Mucosa of descending colon (tissue), 3 donors: ENCODE measurements around the gene PALD1. TPM values are rescaled to one million over a fixed set of nuclear protein-coding genes. Genes with fewer than 3 reads are reported as not detected.

Source experiments
- ATAC-seq: fragments of 200-7000 bp; cut with Tn5 transposase; one replicate; pipeline ENCODE4 v1.9.1; 2020; ENCODE audit warnings: mild to moderate bottlenecking, moderate library complexity
- DNase-seq, 3 donors: peaks; one replicate each; pipeline ENCODE4 v3.0.0-alpha.2; 2020
- H3K36me3 ChIP-seq: fragments of 200-600 bp; one replicate; pipeline ENCODE4 v1.8.0; 2021; ENCODE audit warnings: low read depth, mild to moderate bottlenecking
- H3K4me1 ChIP-seq: fragments of 200-600 bp; one replicate; pipeline ENCODE4 v1.8.0; 2021; ENCODE audit warnings: low read depth, mild to moderate bottlenecking
- H3K4me3 ChIP-seq: fragments of 200-600 bp; one replicate; pipeline ENCODE4 v1.8.0; 2021; ENCODE audit warnings: mild to moderate bottlenecking
- H3K9me3 ChIP-seq: fragments of 200-600 bp; one replicate; pipeline ENCODE4 v1.8.0; 2021; ENCODE audit warnings: mild to moderate bottlenecking
- CTCF ChIP-seq: fragments of 200-600 bp; IDR thresholded peaks from one replicate; pipeline ENCODE4 v1.8.0; 2022; ENCODE audit warnings: antibody characterized with exemption, mild to moderate bottlenecking
- intact Hi-C, 2 donors: fragments of 100-400 bp; cut with DNase I in 1 of 2; cut with micrococcal nuclease in 1 of 2; formaldehyde crosslinking; loops; one replicate each; pipeline versions ENCODE4 v1.11.0 to v1.11.1; 2022; cut with DNase I, micrococcal nuclease
- total RNA-seq, 3 donors: library from RNA; stranded (reverse); fragmentation: NEBNext Ultra II Directional in 2 of 3; extraction: Animal tissue kit (Norgen Biotek cat#: 25700) in 2 of 3; gene quantifications; one replicate each; pipeline versions ENCODE4 v1.2.1 to v1.2.4, GENCODE V29; 2021 to 2023
- donor health status: DM: no; HTN: no; CAD: no; lungs with moderate emphysema.
- donor health status: DM: no; HTN: no; CAD: no.
- donor health status: DM: no; HTN: yes; CAD: no.

PALD1 gene
- total RNA-seq, 3 donors from 2014 or later = 1.9 to 15.9 (median 3.2) TPM

- TF ChIP-seq CTCF = no peak
- intact Hi-C loops = no loop called here
- Histone ChIP-seq H3K4me3 (no peak overlapping the region), H3K9me3 (no peaks in the 10 kb centered on the region), H3K4me1 (peaks cover 10% of the 10 kb centered on the region), H3K36me3 (no peaks in the 10 kb centered on the region)
- DNase-seq (no peak), ATAC-seq (no peak)
These were observed 31.9 kb downstream of the PALD1 start for GRCh38 chr10:70510453-70510852.

GRCh38 chr10:70510904-70511303 lies 32.3 kb downstream of the PALD1 start:
- DNase-seq (no peak), ATAC-seq (no peak)
- Histone ChIP-seq H3K36me3 (no peaks in the 10 kb centered on the region), H3K4me3 (no peak overlapping the region), H3K9me3 (no peaks in the 10 kb centered on the region), H3K4me1 (peaks cover 10% of the 10 kb centered on the region)
- intact Hi-C loops = no loop called here
- TF ChIP-seq CTCF = no peak

- TF ChIP-seq CTCF = no peak
- Histone ChIP-seq H3K36me3 (no peaks in the 10 kb centered on the region), H3K4me1 (peaks cover 10% of the 10 kb centered on the region), H3K4me3 (no peak overlapping the region), H3K9me3 (no peaks in the 10 kb centered on the region)
- intact Hi-C loops = no loop called here
- ATAC-seq (no peak), DNase-seq (no peak)
These were observed 33.6 kb downstream of the PALD1 start for GRCh38 chr10:70512149-70512639.

- Histone ChIP-seq H3K4me3 (no peak overlapping the region), H3K36me3 (no peaks in the 10 kb centered on the region), H3K4me1 (peaks cover 9% of the 10 kb centered on the region), H3K9me3 (no peaks in the 10 kb centered on the region)
- TF ChIP-seq CTCF = no peak
- peak; percentile 29 for ATAC-seq
- intact Hi-C loops = no loop called here
- no peak for DNase-seq
These were observed 35.3 kb downstream of the PALD1 start for GRCh38 chr10:70513848-70514309.

- Histone ChIP-seq H3K36me3 (no peaks in the 10 kb centered on the region), H3K4me1 (peaks cover 2% of the 10 kb centered on the region), H3K9me3 (no peaks in the 10 kb centered on the region), H3K4me3 (no peak overlapping the region)
- no peak for TF ChIP-seq CTCF
- DNase-seq (no peak), ATAC-seq (no peak)
- intact Hi-C loops = no loop called here
These were observed 36.0 kb downstream of the PALD1 start for GRCh38 chr10:70514591-70514990.
